GM19239 (cell line): Measurements from ENCODE around the gene PRR19.

Source experiments
- DNase-seq: peaks from one replicate; pipeline ENCODE4 v3.0.0; 2011; ENCODE audit warnings: low spot score; ENCODE audit not compliant: insufficient read length
- FAIRE-seq: peaks from 2 replicates; lab custom pipeline; 2011; peaks lifted over from hg19 to GRCh38; lab: Jason Lieb, UNC

Gene PRR19

GRCh38 chr19:42292963-42293362, 9.0 kb upstream of the PRR19 start:
- DNase-seq: no peak
- FAIRE-seq: no peak

GRCh38 chr19:42293540-42293939, 8.4 kb upstream of the PRR19 start:
- FAIRE-seq: no peak
- DNase-seq: no peak

GRCh38 chr19:42293948-42294347, 8.0 kb upstream of the PRR19 start:
- FAIRE-seq (no peak), DNase-seq (no peak)

- DNase-seq (no peak), FAIRE-seq (no peak)
Measured at GRCh38 chr19:42294471-42295137, 7.3 kb upstream of the PRR19 start.

- no peak for FAIRE-seq
- no peak for DNase-seq
Measured at GRCh38 chr19:42295342-42295741, 6.6 kb upstream of the PRR19 start.

GRCh38 chr19:42295831-42296525, 6.0 kb upstream of the PRR19 start:
- FAIRE-seq: peak; percentile 87

GRCh38 chr19:42297039-42297438, 4.9 kb upstream of the PRR19 start:
- FAIRE-seq: no peak
- DNase-seq: no peak

More at GRCh38 chr19:42295831-42296525, 6.0 kb upstream of the PRR19 start:
- DNase-seq: peak; percentile 88

- FAIRE-seq (no peak), DNase-seq (no peak)
Measured at GRCh38 chr19:42303101-42303464, 1.2 kb downstream of the PRR19 start.

GRCh38 chr19:42303876-42304275, 1.9 kb downstream of the PRR19 start:
- DNase-seq (no peak), FAIRE-seq (no peak)

GRCh38 chr19:42306646-42307045, 4.7 kb downstream of the PRR19 start:
- DNase-seq (no peak), FAIRE-seq (no peak)

GRCh38 chr19:42309686-42310085, 7.8 kb downstream of the PRR19 start:
- no peak for DNase-seq

GRCh38 chr19:42311657-42312056, 9.7 kb downstream of the PRR19 start:
- FAIRE-seq (no peak), DNase-seq (no peak)

More at GRCh38 chr19:42309686-42310085, 7.8 kb downstream of the PRR19 start:
- FAIRE-seq: no peak

GRCh38 chr19:42312370-42312769, 10.4 kb downstream of the PRR19 start:
- DNase-seq: no peak
- FAIRE-seq: no peak

GRCh38 chr19:42313096-42313839, 11.3 kb downstream of the PRR19 start, which contains the start of gene TMEM145:
TSS of gene TMEM145 (plus strand) at chr19:42313309. CDS start at chr19:42313377, 68 bp downstream.
- no peak for DNase-seq
- FAIRE-seq: no peak

- FAIRE-seq (no peak), DNase-seq (no peak)
Measured at GRCh38 chr19:42313840-42314755, 12.2 kb downstream of the PRR19 start.

GRCh38 chr19:42315024-42315423, 13.1 kb downstream of the PRR19 start:
- FAIRE-seq: no peak
- DNase-seq: no peak

- DNase-seq (no peak), FAIRE-seq (peak; percentile 72)
Measured at GRCh38 chr19:42316223-42317211, 14.6 kb downstream of the PRR19 start.

- FAIRE-seq (no peak), DNase-seq (no peak)
Measured at GRCh38 chr19:42317535-42317934, 15.6 kb downstream of the PRR19 start.

- DNase-seq (no peak), FAIRE-seq (no peak)
Measured at GRCh38 chr19:42322305-42322704, 20.4 kb downstream of the PRR19 start.
